ENCODE measurements around the gene FAHD1. TPM values are rescaled to one million over a fixed set of nuclear protein-coding genes. Genes with fewer than 3 reads are reported as not detected.

FAHD1 gene
- total and polyA plus RNA-seq, 9 of the 15 experiments (the other 6 are each of a cell fraction or from before 2014, with no cell fraction given) = 2.2 to 20.9 (median 10.7) TPM

- TF ChIP-seq POU5F1 (IDR thresholded peaks at IDR 0.05; ENCODE audit: borderline replicate concordance, low read depth, low read length, partially characterized antibody) (no peak), ZSCAN32 (CRISPR knock-in tag; IDR thresholded peaks at IDR 0.05) (no peak), GMEB1 (CRISPR knock-in tag; IDR thresholded peaks at IDR 0.05) (peak; percentile 23; the same call in 1 of the 2 replicates), NR1H2 (CRISPR knock-in tag; IDR thresholded peaks at IDR 0.05) (no peak), XRCC5 (IDR thresholded peaks at IDR 0.05; ENCODE audit: low read depth, low read length) (no peak), GABPB1 (CRISPR knock-in tag; IDR thresholded peaks at IDR 0.05) (peak; percentile 97), ZNF551 (CRISPR knock-in tag; IDR thresholded peaks at IDR 0.05) (no peak), KLF16 (IDR thresholded peaks at IDR 0.05) (no peak), RFX5 (IDR thresholded peaks at IDR 0.05; ENCODE audit: low read depth, low read length) (no peak), NFE2L1 (tag; IDR thresholded peaks at IDR 0.05; ENCODE audit: borderline replicate concordance, low read depth) (no peak), TGIF2 (CRISPR knock-in tag; IDR thresholded peaks at IDR 0.05) (no peak), HDAC2 (IDR thresholded peaks at IDR 0.05) (no peak), HNRNPH1 (optimal IDR thresholded peaks at IDR 0.05; ENCODE audit: low read depth, low read length) (no peak), ELK3 (CRISPR knock-in tag; IDR thresholded peaks at IDR 0.05) (no peak), CTBP1 (IDR thresholded peaks at IDR 0.05; ENCODE audit: borderline replicate concordance) (peak; percentile 74), USF1 (CRISPR knock-in tag; IDR thresholded peaks at IDR 0.05) (0 out of 2 replicates have a peak, but pooled peaks have one; percentile 18), PHF21A (IDR thresholded peaks at IDR 0.05; ENCODE audit: borderline replicate concordance, low read depth) (no peak), TSHZ1 (CRISPR knock-in tag; IDR thresholded peaks at IDR 0.05) (no peak), ZNF133 (CRISPR knock-in tag; IDR thresholded peaks at IDR 0.05) (no peak), CXXC5 (CRISPR knock-in tag; IDR thresholded peaks at IDR 0.05) (peak; percentile 89), MYBL2 (IDR thresholded peaks at IDR 0.05; ENCODE audit: low read depth) (no peak), MYBL2 (CRISPR knock-in tag; IDR thresholded peaks at IDR 0.05; ENCODE audit: borderline replicate concordance) (no peak)
Measured at GRCh38 chr16:1782408-1783264, 44.4 kb upstream of the FAHD1 start, which contains the start of the genes NUBP2 and SPSB3 (continued).

All from K562 (cell line).